HG03342 (cell line): ENCODE data around the gene C2orf68.
A peak's percentile ranks its signal among the peaks of the same experiment; 100 is the strongest.
"Not testable (repeated sequence)": the region's sequence is repeated elsewhere in the genome, so short reads cannot be mapped to it uniquely, and the experiment has no call there.

ENCODE experiments used
- ATAC-seq: cut with Tn5 transposase; IDR thresholded peaks from one replicate; pipeline ENCODE4 v1.9.1; 2021; ENCODE audit warnings: mild to moderate bottlenecking, moderate library complexity; ENCODE audit not compliant: unreplicated experiment

C2orf68 gene

DNA sequence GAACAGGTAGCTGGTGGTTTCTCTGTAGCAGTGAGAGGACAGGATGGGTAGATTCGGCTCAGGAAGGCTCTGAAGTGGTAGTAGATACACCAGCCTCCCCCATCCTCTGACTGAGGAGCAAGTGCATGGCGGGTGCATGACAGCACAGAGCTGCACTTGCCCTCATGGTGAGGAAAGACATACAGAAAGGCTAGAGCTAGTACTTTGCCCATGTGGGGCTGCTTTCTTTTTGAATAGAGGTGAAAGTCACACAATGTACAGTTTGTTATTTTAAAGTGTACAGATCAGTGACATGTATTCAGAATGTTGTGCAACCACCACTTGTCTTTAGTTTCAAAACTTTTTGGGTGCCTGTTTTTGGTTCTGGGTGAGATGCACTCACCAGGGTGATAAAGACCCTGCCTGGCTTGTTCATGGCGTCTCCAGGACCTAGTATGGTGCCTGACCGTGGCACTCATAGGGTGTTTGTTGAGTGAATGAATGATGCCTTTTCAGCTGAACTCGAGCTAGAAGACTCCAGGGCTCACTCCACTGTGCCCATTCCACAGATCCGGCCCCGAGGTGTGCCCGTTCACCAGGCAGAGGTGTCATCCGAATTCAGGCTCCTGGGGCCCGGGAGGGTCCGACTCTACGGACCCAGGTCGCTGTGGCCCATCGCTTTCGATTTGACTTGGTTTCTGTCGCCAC lies 28.1 kb downstream of the C2orf68 start:
- peak; percentile 61 for ATAC-seq

DNA sequence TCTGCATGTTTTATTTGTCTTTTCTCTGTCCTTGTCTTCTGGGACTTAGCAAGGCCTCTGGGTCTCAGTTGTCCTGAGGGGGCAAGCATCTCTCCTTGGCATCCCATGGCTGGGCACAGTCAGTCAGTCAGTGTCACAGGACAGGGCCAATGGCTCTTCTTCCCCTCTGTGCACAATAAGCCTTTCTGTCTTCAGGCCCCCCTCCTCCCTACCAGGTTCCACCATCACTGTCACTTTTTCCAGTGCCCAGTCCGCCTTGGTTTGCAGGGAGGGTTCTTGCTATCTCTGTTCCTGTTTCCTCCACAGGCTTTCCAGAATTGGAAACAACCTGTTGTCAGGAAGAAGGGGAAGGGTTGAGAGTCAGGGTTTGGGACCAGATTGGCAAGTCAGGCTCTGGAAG lies 29.4 kb downstream of the C2orf68 start:
- no peak for ATAC-seq

DNA sequence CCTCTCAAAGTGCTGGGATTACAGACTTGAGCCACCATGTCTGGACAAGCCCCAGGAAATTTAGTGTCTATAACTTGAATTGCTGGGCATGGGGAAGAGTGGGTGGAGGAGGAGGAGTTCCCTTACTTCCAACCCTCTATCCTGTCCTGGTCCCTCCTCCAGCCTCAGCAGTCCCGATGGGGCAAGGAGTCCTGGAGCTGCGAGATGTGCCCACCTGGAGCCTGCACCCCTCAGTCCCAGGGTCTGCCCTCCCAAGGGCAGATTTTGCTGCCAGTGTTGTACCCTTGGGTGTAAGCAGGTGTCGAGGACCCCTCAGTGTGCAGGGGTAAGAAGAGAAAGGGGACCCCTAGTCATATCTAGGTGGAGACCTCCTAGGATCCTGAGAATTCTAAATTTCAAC lies 31.7 kb downstream of the C2orf68 start:
- no peak for ATAC-seq

DNA sequence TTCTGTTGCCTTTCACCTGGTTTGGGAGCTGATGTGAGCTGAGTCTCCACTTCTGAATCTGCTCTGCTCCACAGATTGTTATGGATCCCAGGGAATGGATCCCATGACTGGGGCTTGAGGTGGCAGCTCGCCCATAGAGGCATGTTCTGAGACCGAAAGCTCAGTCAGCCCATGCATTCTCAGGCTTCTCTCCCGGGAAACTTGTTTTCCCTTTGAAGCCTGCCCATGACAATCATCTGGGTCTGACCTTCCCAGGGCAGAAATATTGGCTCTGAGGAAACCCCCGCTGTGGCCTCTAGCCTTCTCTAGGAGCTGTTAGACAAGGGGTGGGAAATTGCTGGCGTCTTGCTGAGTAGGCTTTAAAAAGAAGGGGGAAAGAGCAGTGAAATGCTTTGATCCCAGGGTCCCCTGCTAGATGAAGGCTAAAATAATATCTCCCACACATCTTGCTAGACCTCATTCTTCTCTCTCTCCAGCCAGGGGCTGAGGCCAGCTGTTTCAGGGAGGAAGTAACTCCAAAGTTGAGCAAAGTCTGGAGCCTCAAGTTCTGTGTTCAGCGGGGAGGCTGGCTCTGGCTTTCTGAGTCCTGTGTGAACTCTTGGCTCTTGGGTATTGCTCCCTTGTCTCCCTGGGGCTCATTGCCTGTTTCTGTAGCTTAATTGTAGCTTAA lies 32.5 kb downstream of the C2orf68 start:
- no peak for ATAC-seq

DNA sequence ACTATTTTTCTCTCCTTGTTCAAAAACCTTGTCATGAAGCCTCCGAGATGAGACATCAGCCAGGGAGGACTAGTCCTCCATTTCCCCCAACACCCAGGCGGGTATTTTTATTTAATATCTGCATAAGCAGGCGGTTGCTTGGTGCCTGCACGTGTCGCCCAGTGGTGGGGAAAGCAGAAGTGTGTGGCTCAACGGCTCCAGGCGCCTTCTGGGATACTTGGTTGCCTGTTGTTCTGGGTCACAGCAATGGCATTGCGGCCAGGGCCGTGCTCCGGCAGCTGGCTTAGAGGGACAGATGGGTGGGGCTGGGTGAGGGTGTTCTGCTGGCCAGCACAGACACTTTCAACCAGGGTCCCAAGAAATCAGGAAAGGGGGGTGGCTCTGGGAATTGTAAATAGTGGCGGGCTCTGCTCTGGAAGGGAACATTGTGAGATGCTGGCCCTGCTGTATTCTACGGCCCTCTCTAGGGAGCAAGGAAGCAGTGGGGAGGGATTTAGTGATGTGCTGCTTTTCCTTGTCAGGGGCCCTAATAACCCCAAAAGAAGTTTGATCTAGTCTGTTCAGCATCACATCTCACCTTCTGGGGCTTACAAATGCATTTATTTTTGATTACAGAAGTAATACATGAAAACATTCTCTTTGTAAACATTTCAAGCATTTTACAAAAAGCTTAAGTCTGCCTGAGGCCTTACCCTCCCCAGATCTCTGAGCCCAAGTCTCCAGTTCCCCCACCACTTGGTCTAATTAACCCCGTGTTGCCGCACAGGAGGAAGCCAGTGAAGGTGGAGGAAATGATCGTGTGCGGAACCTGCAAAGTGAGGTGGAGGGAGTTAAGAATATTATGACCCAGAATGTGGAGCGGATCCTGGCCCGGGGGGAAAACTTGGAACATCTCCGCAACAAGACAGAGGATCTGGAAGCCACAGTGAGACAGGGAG lies 33.4 kb downstream of the C2orf68 start:
- no peak for ATAC-seq

DNA sequence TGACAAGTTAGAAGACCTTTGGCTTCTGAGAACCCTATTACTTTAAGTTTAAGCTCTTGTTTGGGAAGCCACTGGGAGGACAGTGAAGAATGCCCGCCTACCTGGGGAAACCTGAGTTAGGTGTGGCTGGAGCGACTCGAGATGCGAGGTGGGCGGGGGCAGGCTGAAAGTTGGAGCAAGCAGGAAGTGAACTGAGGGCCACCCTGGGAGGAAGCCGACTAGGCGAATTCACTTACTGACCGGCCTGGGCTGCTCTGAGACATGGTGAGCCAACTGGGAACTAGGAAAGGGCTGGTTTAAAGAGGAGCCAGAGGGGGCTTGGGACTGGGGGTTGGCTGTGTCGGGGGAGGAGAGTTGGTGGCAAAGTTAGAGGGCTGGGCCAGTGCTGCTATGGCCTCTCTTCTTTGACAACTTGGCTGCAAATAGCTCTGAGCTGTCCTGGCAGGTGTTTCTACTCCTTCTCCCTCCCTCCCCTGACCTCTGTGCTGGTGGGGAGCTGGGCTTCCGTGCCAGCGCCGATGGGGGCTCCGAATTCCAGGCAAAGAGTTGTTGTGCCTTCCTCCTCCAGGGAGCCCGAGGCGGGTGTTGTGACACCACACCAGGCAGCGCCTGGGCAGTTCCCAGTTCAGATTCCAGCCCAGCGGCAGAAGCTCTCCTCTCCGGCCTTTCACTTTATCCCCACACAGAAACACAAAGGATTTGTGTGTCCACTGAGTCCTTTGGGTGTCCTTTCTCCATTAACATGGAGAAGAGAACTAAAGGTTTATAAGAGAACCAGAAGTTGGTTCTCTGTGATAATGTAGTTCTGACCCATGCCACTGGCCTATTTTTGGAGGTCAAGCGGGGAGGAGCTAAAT lies 34.3 kb downstream of the C2orf68 start, which contains the start of gene VAMP8:
VAMP8 (plus strand) TSS at position 201 of the 857 bp plus-strand sequence; CDS start at position 262, 61 bp downstream.
- ATAC-seq: no peak

DNA sequence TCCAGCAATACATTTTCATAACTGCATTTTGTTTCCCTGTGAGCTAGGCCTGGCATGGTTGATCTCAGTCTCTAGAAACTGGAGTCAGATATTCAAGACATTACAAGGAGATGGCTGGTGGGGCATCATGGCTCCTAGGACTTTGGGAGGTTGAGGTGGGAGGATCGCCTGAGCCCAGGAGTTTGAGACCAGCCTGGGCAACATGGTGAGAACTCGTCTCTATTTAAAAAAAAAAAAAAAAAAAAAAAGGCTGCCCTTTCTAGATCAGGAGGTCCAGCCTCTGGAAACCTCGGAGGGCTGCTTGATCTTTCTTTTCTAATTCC lies 34.8 kb downstream of the C2orf68 start:
- ATAC-seq: no peak

DNA sequence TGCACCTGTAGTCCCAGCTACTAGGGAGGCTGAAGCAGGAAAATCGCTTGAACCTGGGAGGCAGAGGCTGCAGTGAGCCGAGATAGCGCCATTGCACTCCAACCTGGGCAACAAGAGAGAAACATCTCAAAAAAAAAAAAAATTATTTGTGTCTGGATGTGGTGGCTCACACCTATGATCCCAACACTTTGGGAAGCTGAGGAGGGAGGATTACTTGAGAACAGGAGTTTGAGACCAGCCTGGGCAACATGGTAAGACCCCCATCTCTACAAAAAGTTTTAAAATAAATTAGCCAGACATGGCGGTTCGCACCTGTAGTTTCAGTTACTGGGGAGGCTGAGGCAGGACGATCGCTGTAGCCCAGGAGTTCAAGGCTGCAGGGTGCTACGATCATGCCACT lies 36.1 kb downstream of the C2orf68 start:
- ATAC-seq: no peak

DNA sequence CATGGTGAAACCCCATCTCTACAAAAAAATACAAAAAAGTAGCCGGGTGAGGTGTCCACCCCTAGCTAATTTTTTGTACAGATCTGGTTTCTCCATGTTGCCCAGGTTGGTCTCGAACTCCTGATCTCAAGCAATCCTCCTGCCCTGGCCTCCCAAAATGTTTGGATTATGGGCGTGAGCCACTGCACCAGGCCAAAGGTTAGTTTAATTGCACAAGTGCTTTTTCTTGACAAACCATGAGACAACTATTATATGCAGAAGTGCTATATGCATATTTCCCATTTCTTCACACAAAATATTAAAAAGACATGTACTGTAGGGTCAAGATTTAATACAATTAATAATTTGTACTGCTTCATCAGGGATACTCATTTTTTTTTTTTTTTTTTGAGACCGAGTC lies 45.6 kb downstream of the C2orf68 start:
- ATAC-seq: no peak

DNA sequence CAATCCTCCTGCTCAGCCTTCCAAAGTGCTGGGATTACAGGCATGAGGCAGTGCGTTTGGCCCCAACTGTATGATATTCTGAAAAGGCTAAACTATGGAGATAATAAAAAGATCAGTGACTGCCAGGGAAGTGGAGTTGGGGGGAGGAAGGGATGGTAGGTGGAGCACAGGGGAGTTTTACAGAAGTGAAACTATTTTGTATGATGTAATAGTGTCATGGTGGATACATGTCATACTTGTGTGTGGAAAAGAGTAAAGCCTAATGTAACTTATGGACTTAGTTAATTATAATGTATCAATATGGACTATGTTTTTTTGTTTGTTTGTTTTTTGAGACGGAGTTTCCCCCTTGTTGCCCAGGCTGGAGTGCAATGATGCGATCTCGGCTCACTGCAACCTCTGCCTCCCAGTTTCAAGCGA lies 47.7 kb downstream of the C2orf68 start:
- no peak for ATAC-seq

DNA sequence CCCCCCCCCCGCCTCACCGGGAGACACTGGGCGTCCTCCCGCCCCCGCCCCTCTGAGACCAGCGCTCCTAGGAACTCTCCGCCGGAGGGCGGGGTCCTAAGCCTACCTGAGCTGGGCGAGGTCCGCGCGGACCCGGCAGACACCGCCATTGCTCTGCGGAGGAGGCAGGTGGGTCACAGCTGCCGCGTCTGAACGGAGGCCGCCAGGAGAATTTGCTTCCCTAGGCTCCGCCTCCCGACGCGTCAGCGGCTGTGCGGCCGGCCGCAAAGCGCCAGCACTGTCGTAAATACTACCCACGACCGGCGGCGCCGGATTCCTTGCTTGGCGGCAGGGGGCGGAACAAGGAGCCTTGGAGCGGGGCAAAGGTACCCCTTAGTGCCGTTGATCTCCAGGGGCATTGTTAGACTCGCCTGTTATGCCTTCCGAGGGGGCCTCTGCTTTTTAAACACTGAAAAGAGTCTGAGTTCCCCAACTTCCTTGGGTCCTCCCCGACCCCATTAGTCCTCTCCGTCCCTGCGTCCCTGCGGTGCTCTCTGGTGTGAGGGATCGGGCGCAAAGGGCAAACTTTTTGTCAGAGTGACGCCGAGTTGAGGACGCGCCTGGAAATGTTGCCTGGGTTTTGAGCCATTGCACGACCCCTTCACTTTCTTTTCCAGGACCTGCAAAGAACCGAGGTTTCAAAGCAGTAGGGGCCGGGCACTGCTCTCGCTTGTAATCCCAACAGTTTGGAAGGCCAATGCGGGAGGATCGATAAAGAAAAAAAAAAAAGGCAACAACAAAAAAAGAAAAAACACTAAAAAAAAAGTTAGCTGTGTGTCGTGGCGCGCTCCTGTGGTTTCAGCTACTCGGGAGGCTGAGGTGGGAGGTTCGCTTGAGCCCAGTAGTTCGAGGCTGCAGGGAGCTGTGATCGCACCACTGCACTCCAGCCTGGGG lies 50.3 kb downstream of the C2orf68 start, which contains the start of gene GGCX:
GGCX (minus strand) TSS at position 214 of the 933 bp plus-strand sequence; CDS start at position 149, 65 bp downstream.
- ATAC-seq: peak; percentile 91

DNA sequence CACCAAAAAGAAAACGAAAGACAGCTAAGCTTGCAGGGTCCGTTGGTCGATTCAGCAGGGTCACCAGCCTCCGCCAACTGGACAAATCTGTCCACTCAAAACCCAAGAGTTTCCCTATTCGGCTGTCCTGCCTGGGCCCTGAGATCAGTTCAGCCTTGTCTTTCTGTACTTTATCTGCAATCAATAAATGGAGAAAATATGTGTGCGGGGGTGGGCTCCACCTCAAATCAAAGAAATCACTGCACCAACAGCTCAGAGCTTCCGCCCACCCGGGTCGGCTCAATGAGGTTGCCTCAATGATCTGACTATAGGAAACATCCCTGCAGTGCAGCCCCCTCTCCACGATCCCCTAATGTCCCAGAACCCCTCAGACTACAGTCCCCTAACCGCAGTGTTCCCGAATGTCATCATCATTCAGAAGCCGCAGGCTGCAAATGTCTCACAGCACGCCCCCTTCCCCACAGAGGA lies 51.0 kb downstream of the C2orf68 start:
- ATAC-seq: no peak

DNA sequence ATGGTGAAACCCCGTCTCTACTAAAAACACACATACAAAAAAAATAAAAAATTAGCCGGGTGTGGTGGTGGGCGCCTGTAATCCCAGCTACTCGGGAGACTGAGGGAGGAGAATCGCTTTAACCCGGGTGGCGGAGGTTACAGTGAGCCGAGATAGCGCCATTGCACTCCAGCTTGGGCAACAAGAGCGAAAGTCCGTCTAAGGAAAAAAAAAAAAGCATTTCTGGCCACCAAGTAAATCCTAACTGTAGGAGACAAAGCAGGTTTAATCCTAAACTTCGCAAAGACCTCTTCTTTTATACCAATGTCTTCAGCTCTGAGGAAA lies 51.5 kb downstream of the C2orf68 start:
- ATAC-seq: not testable (repeated sequence)

DNA sequence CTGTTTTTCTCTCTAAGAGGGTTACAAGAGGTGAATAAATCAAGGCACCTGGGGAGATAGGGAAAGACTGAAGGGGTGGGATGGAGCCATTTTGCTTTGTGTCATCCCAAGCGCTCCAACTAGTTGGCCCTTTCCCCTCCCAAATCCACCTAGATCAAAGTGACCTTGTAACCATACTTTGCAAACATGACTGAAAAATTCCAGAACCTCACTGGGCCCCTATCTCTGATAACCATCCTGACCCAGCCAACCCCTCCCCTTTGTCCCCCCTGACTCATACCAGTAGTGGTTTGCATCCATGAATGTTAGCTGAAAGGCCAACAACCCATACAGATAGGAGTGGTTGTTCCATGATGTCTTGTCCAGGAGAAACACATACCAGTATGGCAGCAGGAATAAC lies 53.7 kb downstream of the C2orf68 start:
- no peak for ATAC-seq

DNA sequence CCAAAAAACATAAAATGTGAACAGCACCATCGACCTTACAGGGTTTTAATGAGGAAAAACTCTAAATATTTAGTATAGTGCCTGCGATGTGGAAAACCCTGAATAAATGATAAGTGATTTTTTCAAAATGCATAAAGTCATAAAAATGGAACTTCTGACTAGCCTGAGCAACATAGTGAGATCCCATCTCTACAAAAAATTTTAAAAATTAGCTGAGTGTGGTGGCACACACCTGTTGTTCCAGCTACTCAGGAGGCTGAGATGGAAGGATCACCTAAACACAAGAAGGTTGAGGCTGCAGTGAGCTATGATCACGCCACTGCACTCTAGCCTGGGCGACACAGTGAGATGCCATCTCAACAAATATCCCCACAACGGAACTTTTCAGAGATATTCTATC lies 54.7 kb downstream of the C2orf68 start:
- no peak for ATAC-seq
